ENCODE measurements around the gene DUSP1.

- TF ChIP-seq CTCF (IDR thresholded peaks at IDR 0.05) = no peak
- TF ChIP-seq EP300 (IDR thresholded peaks at IDR 0.05) = no peak
- TF ChIP-seq POLR2AphosphoS5 (IDR thresholded peaks at IDR 0.05) = no peak
- TF ChIP-seq POLR2A (IDR thresholded peaks at IDR 0.05) = no peak
Measured at GRCh38 chr5:172741206-172741582, 29.8 kb downstream of the DUSP1 start.
